Measurements from ENCODE around the gene ADRA1B.

GRCh38 chr5:159945359-159945758, 29.1 kb downstream of the ADRA1B start:
- TF ChIP-seq POLR2A (IDR thresholded peaks at IDR 0.05; ENCODE audit: low read length) (no peak), GATA1 (IDR thresholded peaks at IDR 0.05; ENCODE audit: low read depth, low read length) (no peak)
